GM19324 (cell line): Measurements from ENCODE around the gene STEAP2.
"Not testable (repeated sequence)": the region's sequence is repeated elsewhere in the genome, so short reads cannot be mapped to it uniquely, and the experiment has no call there.

Source experiments
- ATAC-seq: cut with Tn5 transposase; IDR thresholded peaks from one replicate; pipeline ENCODE4 v1.9.1; 2021; ENCODE audit warnings: mild to moderate bottlenecking, moderate library complexity; ENCODE audit not compliant: unreplicated experiment, low FRiP score

STEAP2 gene

GRCh38 chr7:90211391-90212148 is at the start of gene STEAP2:
Gene STEAP2, plus strand, starts transcription at chr7:90211740. Its CDS starts 13,343 bp downstream, at chr7:90225083.
- ATAC-seq: peak; percentile 92

DNA sequence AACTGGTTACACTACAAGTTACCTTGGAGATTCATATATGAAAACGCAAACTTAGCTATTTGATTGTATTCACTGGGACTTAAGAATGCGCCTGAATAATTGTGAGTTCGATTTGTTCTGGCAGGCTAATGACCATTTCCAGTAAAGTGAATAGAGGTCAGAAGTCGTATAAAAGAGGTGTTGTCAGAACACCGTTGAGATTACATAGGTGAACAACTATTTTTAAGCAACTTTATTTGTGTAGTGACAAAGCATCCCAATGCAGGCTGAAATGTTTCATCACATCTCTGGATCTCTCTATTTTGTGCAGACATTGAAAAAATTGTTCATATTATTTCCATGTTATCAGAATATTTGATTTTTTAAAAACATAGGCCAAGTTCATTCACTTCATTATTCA is 48.0 kb upstream of the STEAP2 start:
- no peak for ATAC-seq

GRCh38 chr7:90165724-90166123 is 45.8 kb upstream of the STEAP2 start:
- ATAC-seq: no peak

- ATAC-seq: no peak
These were observed 45.4 kb upstream of the STEAP2 start for GRCh38 chr7:90166153-90166552.

DNA sequence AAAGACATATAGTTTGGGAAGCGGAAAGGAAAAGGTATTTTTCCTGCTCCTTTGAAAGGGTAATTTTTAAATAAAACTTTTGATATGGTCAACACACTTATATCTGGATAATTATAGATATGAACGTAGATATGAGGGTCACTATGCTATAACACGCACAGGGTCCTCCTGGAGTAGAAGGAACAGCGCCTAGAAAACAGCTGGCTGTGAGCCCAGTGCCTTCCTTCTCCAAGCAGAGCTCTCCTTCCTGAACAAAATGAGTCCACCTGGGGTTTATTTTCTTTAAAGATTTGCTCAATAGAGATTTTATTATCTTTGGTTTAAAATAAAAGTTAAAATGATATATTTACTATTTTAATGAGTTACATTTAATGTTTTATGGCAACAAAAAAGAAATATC is 44.2 kb upstream of the STEAP2 start:
- no peak for ATAC-seq

DNA sequence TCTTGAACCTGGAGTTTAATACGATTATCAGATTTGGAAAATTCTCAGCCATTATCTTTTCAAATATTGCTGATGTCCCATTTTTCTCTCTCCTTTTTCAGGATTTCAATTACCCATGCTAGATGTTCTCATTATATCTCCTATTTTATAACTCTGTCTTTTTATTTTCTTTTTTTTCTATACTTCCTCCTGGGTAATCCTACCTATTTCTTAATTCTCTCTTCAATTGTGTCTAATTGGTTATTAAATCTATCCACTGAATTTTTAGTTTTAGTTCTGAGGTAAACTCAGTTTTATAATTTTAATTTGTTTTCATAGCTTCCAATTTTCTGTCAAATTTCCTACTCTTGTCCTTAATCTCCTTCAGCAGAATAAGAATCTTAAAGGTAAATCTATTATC is 41.6 kb upstream of the STEAP2 start:
- ATAC-seq: no peak

- ATAC-seq: no peak
These were observed 39.4 kb upstream of the STEAP2 start for GRCh38 chr7:90172121-90172520.

GRCh38 chr7:90172624-90173023 is 38.9 kb upstream of the STEAP2 start:
- no peak for ATAC-seq

DNA sequence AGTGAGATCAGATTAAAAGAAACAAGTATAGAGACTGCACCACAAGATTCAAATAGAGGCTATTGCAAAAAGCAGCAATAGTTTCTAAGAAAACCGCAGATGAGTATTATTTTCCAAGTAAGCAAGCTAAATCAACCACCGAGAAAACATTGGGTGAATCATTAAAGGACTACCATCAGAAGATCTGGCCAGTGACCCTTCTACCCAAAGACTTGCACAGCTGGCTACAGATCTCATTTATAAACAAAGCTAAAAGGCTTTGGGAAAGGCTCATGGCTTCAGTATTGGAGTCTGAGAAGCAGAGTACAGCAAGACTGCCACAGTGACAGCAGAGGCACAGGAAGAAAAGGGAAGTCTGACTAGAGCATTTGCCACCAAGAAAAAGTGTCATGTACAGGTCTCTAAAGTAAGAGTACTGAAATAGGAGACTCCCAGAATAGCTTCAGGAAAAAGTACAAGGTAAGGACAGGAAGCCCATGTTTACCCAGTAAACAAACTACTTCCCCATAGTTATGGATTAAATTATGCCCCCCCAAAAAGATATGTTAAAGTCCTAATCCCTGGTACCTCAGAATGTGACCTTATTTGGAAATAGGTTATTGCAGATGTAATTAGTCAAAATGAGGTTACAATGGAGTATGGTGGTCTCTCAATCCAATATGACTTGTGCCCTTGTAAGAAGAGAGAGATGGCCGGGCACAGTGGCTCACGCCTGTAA is 38.3 kb upstream of the STEAP2 start:
- peak; percentile 77 for ATAC-seq

DNA sequence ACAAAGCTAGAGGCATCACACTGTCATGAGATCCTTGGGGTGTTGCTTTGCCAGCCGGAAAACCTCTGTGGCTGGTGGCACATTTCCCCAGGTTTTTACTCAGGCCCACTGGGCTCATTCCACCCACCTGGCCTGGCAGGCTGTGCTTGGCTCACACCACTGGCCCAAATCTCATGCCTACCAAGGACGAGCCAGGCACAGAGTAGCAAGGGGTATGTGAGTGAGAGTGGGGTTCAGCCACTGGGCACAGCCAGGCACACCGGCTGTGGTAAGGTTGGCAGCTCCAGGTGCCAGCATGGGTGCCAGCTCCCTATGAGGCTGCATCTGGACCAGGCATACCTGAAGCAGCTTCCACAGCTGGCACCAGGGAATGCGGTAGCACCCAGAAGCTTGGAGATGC is 35.9 kb upstream of the STEAP2 start:
- no peak for ATAC-seq

DNA sequence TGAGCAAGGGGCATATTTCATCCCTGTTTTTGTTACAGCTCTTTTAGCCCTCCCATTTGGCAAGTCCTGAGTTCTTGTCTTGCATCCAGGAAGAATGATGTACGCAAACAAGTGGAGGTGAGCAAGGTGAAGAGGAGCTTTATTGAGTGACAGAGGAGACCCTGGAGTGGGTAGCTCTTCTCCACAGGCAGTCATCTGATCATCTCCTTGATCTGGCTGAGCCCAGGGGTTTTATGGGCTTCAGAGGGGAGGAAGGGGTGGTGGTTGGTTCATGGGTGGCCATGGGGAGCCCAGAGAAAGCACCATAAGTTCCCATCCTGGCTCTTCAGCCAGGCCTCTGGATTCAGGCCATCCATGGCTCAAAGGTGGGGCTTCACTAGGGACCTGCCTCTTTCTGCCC is 35.3 kb upstream of the STEAP2 start:
- ATAC-seq: no peak

GRCh38 chr7:90178166-90178565 is 33.4 kb upstream of the STEAP2 start:
- no peak for ATAC-seq

DNA sequence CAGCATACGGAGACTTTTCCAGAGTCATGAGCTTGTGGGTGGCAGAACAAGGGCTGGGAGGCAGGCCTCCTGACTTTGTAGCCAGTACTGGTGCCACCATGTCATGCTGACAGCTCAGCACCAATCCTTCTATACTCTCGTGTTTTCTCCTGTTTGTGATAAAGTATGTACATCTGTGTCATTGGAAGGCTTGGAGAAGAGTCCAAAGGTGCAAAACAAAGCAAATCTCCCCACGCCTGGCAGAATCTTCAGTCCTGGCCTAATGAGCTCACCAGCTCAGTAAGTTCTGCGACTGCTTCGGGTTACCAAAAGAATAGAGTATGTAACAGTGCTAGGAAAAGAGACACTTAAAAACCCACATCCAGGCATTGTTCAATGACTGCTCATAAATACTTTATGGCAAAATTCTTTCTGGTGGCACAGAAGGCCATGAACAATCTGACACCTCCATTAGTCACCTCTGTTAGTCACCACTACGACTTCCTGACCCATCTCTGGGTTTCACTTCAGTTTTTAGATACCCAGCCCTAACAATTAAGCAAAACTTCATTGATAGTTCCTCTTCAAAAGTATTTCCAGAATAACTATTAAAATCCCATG is 32.8 kb upstream of the STEAP2 start:
- ATAC-seq: peak; percentile 93

- ATAC-seq: no peak
These were observed 31.4 kb upstream of the STEAP2 start for GRCh38 chr7:90180011-90180585.

- ATAC-seq: no peak
These were observed 30.9 kb upstream of the STEAP2 start for GRCh38 chr7:90180649-90181048.

- no peak for ATAC-seq
These were observed 30.1 kb upstream of the STEAP2 start for GRCh38 chr7:90181485-90181884.

DNA sequence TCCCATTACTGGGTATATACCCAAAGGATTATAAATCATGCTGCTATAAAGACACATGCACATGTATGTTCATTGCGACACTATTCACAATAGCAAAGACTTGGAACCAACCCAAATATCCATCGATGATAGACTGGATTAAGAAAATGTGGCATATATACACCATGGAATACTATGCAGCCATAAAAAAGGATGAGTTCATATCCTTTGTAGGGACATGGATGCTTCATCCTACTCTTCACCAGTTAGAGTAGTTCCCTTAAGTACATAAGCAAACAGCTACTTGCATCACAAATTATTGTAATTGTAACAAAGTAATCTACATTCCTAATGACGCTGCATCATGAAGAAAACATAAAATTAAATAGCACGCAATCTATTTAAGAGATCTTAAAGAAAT is 25.2 kb upstream of the STEAP2 start:
- ATAC-seq: not testable (repeated sequence)

DNA sequence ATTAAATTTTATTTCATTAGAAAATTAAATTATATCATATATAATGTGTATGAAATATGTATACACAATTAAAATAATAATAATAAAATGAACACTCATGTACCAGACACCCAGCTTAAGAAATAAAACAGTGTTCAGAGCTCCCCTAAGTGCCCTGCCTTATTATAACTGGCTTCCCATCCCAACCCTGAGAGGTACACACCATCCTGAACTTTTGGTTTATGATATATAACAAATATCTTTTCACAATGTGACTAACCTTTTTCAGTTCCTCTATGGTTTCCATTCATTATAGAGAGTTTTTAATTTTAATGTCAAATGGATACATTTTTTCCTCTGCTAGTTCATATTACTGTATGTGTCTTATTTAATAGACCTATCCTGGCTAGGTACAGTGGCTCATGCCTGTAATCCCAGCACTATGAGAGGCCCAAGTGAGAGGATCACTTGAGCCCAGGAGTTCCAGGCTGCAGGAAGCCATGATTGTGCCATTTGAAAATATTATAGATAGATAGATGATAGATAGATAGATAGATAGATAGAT is 24.0 kb upstream of the STEAP2 start:
- no peak for ATAC-seq

GRCh38 chr7:90188281-90188680 is 23.3 kb upstream of the STEAP2 start:
- ATAC-seq: peak; percentile 81

GRCh38 chr7:90190995-90191394 is 20.5 kb upstream of the STEAP2 start:
- no peak for ATAC-seq

DNA sequence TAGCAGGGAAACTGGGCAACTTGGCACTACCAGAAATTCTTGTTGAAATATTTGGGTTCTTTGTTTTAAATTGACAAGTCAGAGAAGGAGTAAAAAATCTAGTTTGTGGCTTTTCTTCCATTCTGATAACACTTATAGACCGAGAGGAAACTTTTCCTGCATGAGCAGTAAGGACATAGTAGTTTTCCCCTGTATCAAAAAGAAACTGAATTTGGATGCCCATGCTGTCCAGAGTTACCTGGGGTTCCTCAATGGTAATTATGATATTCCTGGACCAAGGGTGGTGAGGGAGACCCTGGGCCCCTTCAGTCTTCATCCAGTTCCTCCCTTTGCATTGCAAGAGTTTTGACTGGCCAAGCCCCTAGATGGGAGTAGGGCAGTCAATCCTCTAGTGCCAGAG is 19.9 kb upstream of the STEAP2 start:
- ATAC-seq: no peak
